ENCODE results near the gene RNF103. TPM values are rescaled to one million over a fixed set of nuclear protein-coding genes. Genes with fewer than 3 reads are reported as not detected.
"Not testable (repeated sequence)": the region's sequence is repeated elsewhere in the genome, so short reads cannot be mapped to it uniquely, and the experiment has no call there.

The RNF103 gene, protein sequence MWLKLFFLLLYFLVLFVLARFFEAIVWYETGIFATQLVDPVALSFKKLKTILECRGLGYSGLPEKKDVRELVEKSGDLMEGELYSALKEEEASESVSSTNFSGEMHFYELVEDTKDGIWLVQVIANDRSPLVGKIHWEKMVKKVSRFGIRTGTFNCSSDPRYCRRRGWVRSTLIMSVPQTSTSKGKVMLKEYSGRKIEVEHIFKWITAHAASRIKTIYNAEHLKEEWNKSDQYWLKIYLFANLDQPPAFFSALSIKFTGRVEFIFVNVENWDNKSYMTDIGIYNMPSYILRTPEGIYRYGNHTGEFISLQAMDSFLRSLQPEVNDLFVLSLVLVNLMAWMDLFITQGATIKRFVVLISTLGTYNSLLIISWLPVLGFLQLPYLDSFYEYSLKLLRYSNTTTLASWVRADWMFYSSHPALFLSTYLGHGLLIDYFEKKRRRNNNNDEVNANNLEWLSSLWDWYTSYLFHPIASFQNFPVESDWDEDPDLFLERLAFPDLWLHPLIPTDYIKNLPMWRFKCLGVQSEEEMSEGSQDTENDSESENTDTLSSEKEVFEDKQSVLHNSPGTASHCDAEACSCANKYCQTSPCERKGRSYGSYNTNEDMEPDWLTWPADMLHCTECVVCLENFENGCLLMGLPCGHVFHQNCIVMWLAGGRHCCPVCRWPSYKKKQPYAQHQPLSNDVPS
- 23.4 and 29.3 TPM in 2 replicates for total RNA-seq (2014; rRNA removed; shearing (Covaris generic))

DNA sequence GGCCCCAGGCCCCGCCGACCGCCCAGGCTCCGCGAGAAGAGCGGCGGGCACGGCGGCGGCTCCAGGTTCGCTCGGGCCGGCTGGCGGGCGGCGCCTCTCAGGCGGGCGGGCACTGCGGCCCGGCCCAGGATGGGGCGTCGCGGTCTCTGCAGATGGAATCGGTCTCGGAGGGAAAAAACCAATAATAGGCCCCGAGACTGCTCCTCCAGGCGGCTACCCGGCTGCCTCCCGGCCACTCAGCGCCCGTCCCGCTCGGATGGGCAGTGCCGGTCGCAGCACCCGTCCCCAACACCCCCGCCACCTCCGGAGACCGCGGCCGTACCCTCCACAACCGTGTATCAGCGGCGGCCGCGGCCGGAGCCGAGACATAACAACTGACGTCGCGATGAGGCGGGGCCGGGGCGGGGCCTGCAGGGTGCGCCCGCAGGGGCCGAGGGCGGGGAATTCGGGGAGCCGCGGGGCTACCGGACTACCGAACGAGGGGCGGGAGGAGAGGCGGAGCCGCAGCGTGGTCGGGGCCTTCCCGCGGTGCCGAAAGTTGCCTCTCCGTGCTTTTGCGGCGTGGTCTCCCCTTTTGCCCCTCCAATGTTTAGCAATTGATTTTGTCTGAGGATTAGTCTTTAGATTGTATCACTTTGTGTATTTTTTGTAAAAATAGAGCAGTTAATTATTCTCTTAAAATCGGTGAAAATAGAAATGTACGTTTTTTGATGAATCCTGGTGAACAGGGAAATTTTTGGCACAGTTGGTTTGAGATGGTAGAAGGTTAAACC, at the start of gene RNF103:
TSS of gene RNF103 (minus strand) at position 372 of the 773 bp plus-strand sequence. CDS start 979 bp downstream, outside the sequence.
- Histone ChIP-seq H3K9me3 (replicated peaks) (no peaks in the 10 kb centered on the region), H3K27me3 (no peaks in the 10 kb centered on the region), H3K4me1 (peaks cover 12% of the 10 kb centered on the region), H3K36me3 (peaks cover 12% of the 10 kb centered on the region; the same call in 1 of the 2 replicates), H3K4me3 (peak within 1 kb of the TSS; percentile 88), H3K27ac (peak within 1 kb of the TSS; percentile 96)
- peak; percentile 96 to 97 for DNase-seq

DNA sequence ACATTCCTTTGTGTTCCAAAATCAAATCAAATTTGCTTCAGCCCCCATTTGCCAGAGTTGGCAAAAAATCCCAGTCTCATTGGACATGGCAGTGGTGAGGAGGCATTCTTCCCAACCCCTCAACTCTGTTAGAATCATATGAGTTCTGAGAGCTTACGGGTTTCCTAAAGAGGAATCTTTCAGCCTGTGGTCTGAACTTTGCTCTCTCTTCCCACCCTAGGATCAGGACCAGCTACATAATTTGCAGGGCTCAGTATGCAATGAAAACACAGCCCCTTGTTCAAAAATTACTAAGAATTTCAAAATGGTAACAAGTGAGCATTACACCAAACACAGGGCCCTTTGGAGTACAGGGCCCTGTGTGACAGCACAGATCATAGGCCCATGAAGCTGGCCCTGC, 49.3 kb upstream of the RNF103 start:
- no peak overlapping the region for H3K27ac ChIP-seq
- no peaks in the 10 kb centered on the region for H3K36me3 ChIP-seq
- no peak overlapping the region for H3K4me3 ChIP-seq

GRCh38 chr2:86672027-86672545, 48.4 kb upstream of the RNF103 start:
- peaks cover 6% of the 10 kb centered on the region; the same call in 1 of the 2 replicates for H3K9me3 ChIP-seq (replicated peaks)
- H3K27me3 ChIP-seq, result no peaks in the 10 kb centered on the region
- no peak for DNase-seq
- H3K4me1 ChIP-seq, result peaks cover 4% of the 10 kb centered on the region; the same call in 1 of the 2 replicates
- H3K27ac ChIP-seq, result no peak overlapping the region
- no peaks in the 10 kb centered on the region for H3K36me3 ChIP-seq
- H3K4me3 ChIP-seq, result no peak overlapping the region

More for the DNA sequence above, 49.3 kb upstream of the RNF103 start:
- DNase-seq, result no peak
- H3K4me1 ChIP-seq, result peaks cover 4% of the 10 kb centered on the region; the same call in 1 of the 2 replicates
- H3K27me3 ChIP-seq, result no peaks in the 10 kb centered on the region
- H3K9me3 ChIP-seq (replicated peaks), result peaks cover 6% of the 10 kb centered on the region; the same call in 1 of the 2 replicates

DNA sequence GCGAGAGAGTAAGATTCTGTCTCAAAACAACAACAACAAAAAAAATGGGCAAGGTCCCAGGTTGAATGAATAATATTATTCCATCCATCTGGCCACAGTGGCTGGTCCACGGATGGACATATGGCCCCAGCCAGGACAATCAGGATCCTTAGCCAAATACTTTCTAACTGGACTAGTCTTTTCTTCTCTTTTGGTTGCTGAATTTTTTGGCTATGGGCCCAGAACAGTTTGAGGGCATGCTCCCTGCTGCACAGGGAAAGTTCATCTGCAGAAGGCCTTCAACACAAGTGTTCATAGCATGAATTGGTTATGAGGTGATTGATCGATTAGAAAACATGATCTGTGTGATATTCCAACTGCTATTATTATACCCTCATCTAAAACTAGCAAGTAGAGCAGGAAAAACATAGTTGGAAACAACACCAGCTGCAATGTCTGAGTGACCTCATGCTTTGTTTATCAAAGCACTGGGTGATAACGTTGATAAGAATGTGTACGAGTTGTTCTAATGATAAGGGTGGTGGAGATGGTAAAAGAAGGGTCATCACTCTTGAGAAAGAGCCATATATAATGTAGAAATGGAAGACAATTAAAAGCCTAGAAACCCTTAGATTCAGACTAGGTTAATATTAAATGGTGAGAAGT, 47.8 kb upstream of the RNF103 start:
- H3K9me3 ChIP-seq (replicated peaks), result peaks cover 6% of the 10 kb centered on the region; the same call in 1 of the 2 replicates
- peaks cover 4% of the 10 kb centered on the region; the same call in 1 of the 2 replicates for H3K4me1 ChIP-seq
- no peaks in the 10 kb centered on the region for H3K27me3 ChIP-seq
- DNase-seq, result no peak
- no peaks in the 10 kb centered on the region for H3K36me3 ChIP-seq
- no peak overlapping the region for H3K4me3 ChIP-seq
- no peak overlapping the region for H3K27ac ChIP-seq

DNA sequence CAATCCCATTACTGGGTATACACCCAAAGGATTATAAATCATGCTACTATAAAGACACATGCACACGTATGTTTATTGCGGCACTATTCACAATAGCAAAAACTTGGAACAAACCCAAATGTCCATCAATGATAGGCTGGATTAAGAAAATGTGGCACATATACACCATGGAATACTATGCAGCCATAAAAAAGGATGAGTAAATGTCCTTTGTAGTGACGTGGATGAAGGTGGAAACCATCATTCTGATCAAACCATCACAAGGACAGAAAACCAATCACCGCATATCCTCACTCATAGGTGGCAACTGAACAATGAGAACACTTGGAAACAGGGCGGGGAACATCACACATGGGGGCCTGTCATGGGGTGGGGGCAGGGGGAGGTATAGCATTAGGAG, 45.7 kb upstream of the RNF103 start:
- H3K36me3 ChIP-seq; H3K4me1 ChIP-seq; H3K27ac ChIP-seq; DNase-seq; H3K9me3 ChIP-seq (replicated peaks); H3K27me3 ChIP-seq; H3K4me3 ChIP-seq: not testable (repeated sequence)

- Histone ChIP-seq H3K9me3 (replicated peaks) (peaks cover 7% of the 10 kb centered on the region; the same call in 1 of the 2 replicates), H3K4me3 (no peak overlapping the region), H3K36me3 (no peaks in the 10 kb centered on the region), H3K27me3 (no peaks in the 10 kb centered on the region; the same call in 1 of the 2 replicates), H3K27ac (no peak overlapping the region), H3K4me1 (no peaks in the 10 kb centered on the region)
- peak in 1 of 2 experiments; percentile 9 for DNase-seq
Measured at GRCh38 chr2:86661333-86661732, 37.7 kb upstream of the RNF103 start.

- no peaks in the 10 kb centered on the region for H3K27me3 ChIP-seq
- H3K4me3 ChIP-seq, result no peak overlapping the region
- no peaks in the 10 kb centered on the region for H3K36me3 ChIP-seq
- no peak overlapping the region for H3K27ac ChIP-seq
- H3K9me3 ChIP-seq (replicated peaks), result no peaks in the 10 kb centered on the region; the same call in 1 of the 2 replicates
- no peaks in the 10 kb centered on the region for H3K4me1 ChIP-seq
- no peak for DNase-seq
Measured at GRCh38 chr2:86650188-86650587, 26.5 kb upstream of the RNF103 start.

DNA sequence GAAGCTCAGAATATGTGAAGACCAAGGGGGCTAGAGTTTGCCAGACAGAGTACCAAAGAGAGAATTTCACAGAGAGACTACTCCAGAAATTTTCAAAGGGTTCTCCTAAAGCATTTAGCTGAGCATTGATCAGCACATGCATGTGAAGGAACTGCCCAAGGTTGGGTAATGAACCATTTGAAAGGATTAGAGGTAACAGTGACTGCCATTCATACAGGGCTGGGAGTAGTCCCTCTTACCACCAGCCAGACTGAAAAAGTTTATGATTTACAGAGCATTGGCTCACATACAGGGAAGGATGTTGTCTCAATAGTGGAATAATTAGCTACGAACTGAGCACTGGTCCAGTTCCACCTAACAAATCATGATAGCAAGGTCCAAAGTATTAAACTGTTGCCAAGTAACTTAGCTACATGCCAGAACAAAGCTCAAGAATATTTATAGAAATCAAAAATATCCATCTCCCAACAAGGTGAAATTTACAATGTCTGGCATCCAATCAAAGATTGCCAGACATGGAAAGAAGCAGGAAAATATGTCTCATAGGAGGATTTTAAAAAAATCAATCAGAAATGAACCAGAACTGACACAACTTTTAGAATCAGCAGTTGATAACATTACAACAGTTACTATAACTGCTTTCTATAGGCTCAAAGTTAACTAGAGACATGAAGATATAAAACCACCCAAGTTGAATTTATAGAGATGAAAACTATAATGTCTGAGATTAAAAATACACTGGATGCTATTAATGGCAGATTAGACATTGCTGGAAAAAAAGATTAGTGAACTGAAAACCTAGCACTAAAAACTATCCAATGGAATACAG, 25.7 kb upstream of the RNF103 start:
- Histone ChIP-seq H3K36me3 (no peaks in the 10 kb centered on the region), H3K27me3 (no peaks in the 10 kb centered on the region), H3K4me1 (no peaks in the 10 kb centered on the region), H3K4me3 (no peak overlapping the region), H3K27ac (no peak overlapping the region), H3K9me3 (replicated peaks) (no peaks in the 10 kb centered on the region; the same call in 1 of the 2 replicates)
- no peak for DNase-seq

DNA sequence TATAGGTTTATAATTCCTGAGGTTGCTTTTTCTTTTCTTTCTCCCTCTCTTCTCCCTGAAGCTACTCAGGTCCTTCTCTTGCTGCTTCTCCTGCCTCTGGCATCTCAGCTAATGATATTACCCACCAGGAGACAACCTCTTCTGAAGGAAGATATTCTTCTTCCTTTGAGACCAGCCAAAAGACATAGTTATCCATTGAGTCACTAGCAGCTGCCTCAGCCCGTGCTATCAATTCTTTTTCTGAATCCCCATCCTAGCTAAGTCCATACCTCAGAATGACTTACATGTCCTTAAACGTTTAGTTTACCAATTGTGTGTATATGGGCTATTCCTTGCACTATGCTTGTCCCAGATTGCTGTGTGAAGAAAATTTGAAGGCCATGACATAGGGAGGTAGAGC, 25.0 kb upstream of the RNF103 start:
- Histone ChIP-seq H3K9me3 (replicated peaks) (no peaks in the 10 kb centered on the region; the same call in 1 of the 2 replicates), H3K4me1 (no peaks in the 10 kb centered on the region), H3K27ac (no peak overlapping the region), H3K36me3 (no peaks in the 10 kb centered on the region), H3K27me3 (no peaks in the 10 kb centered on the region), H3K4me3 (no peak overlapping the region)
- no peak for DNase-seq

GRCh38 chr2:86646865-86647264, 23.2 kb upstream of the RNF103 start:
- no peak overlapping the region for H3K4me3 ChIP-seq
- no peaks in the 10 kb centered on the region for H3K36me3 ChIP-seq
- no peaks in the 10 kb centered on the region; the same call in 1 of the 2 replicates for H3K9me3 ChIP-seq (replicated peaks)
- no peaks in the 10 kb centered on the region for H3K4me1 ChIP-seq
- no peak overlapping the region for H3K27ac ChIP-seq
- H3K27me3 ChIP-seq, result no peaks in the 10 kb centered on the region
- no peak for DNase-seq

- H3K4me3 ChIP-seq, result no peak overlapping the region
- no peak overlapping the region for H3K27ac ChIP-seq
- no peaks in the 10 kb centered on the region for H3K36me3 ChIP-seq
- no peaks in the 10 kb centered on the region for H3K4me1 ChIP-seq
- H3K27me3 ChIP-seq, result no peaks in the 10 kb centered on the region
- H3K9me3 ChIP-seq (replicated peaks), result no peaks in the 10 kb centered on the region; the same call in 1 of the 2 replicates
- DNase-seq, result no peak
Measured at GRCh38 chr2:86646329-86646728, 22.7 kb upstream of the RNF103 start.

DNA sequence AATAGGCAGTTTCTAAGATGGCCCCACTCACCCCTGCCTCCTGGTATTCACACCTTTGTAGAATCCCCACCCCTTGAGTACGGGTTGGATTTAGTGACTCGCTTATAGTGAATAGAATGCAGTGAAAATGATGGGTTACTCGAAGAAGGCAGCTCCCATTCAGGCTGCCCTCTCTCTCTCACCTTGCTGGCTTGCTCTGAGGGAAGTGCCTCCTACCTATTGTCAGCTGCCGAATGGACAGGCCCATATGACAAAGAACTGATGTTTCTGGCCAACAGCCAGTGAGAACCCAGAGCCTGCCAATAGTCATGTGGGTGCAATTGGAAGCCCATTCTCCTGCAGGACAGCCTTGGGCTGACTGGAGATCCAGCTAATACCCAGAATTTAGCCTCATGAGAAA, 22.1 kb upstream of the RNF103 start:
- Histone ChIP-seq H3K4me3 (no peak overlapping the region), H3K27me3 (no peaks in the 10 kb centered on the region), H3K9me3 (replicated peaks) (no peaks in the 10 kb centered on the region; the same call in 1 of the 2 replicates), H3K4me1 (no peaks in the 10 kb centered on the region), H3K27ac (no peak overlapping the region), H3K36me3 (no peaks in the 10 kb centered on the region)
- DNase-seq, result no peak

GRCh38 chr2:86638712-86639111, 15.0 kb upstream of the RNF103 start:
- DNase-seq, result no peak
- H3K27ac ChIP-seq, result no peak overlapping the region
- H3K4me1 ChIP-seq, result no peaks in the 10 kb centered on the region
- H3K4me3 ChIP-seq, result no peak overlapping the region
- no peaks in the 10 kb centered on the region for H3K36me3 ChIP-seq
- no peaks in the 10 kb centered on the region for H3K27me3 ChIP-seq
- no peaks in the 10 kb centered on the region for H3K9me3 ChIP-seq (replicated peaks)
